Measurements from ENCODE around the gene BSN.

The BSN gene

GRCh38 chr3:49650637-49651036, 96.4 kb downstream of the BSN start:
- TF ChIP-seq POLR2A (IDR thresholded peaks at IDR 0.05; ENCODE audit: extremely low read depth, insufficient read length) = no peak
- TF ChIP-seq CTCF (IDR thresholded peaks at IDR 0.05; ENCODE audit: low read depth, low read length) = no peak
- TF ChIP-seq MAX (IDR thresholded peaks at IDR 0.05; ENCODE audit: low read depth, low read length) = no peak
- no peak for TF ChIP-seq MYC (IDR thresholded peaks at IDR 0.05; ENCODE audit: low read depth, low read length)
- DNase-seq (ENCODE audit: low read depth) = no peak
- no peak overlapping the region for H3K4me3 ChIP-seq (ENCODE audit: low read depth, low read length)

GRCh38 chr3:49652218-49652902, 98.1 kb downstream of the BSN start:
- no peak overlapping the region for H3K4me3 ChIP-seq (ENCODE audit: low read depth, low read length)
- no peak for TF ChIP-seq CTCF (IDR thresholded peaks at IDR 0.05; ENCODE audit: low read depth, low read length)
- TF ChIP-seq POLR2A (IDR thresholded peaks at IDR 0.05; ENCODE audit: extremely low read depth, insufficient read length) = no peak
- TF ChIP-seq MYC (IDR thresholded peaks at IDR 0.05; ENCODE audit: low read depth, low read length) = no peak
- TF ChIP-seq MAX (IDR thresholded peaks at IDR 0.05; ENCODE audit: low read depth, low read length) = no peak
- DNase-seq (ENCODE audit: low read depth) = no peak

GRCh38 chr3:49652903-49653415, 98.7 kb downstream of the BSN start:
- H3K4me3 ChIP-seq (ENCODE audit: low read depth, low read length) = no peak overlapping the region
- DNase-seq (ENCODE audit: low read depth) = no peak
- TF ChIP-seq CTCF (IDR thresholded peaks at IDR 0.05; ENCODE audit: low read depth, low read length) = no peak
- TF ChIP-seq MAX (IDR thresholded peaks at IDR 0.05; ENCODE audit: low read depth, low read length) = no peak
- TF ChIP-seq MYC (IDR thresholded peaks at IDR 0.05; ENCODE audit: low read depth, low read length) = no peak
- TF ChIP-seq POLR2A (IDR thresholded peaks at IDR 0.05; ENCODE audit: extremely low read depth, insufficient read length) = no peak

- H3K4me3 ChIP-seq (ENCODE audit: low read depth, low read length) = no peak overlapping the region
- DNase-seq (ENCODE audit: low read depth) = no peak
- TF ChIP-seq MYC (IDR thresholded peaks at IDR 0.05; ENCODE audit: low read depth, low read length) = no peak
- no peak for TF ChIP-seq CTCF (IDR thresholded peaks at IDR 0.05; ENCODE audit: low read depth, low read length)
- no peak for TF ChIP-seq MAX (IDR thresholded peaks at IDR 0.05; ENCODE audit: low read depth, low read length)
- no peak for TF ChIP-seq POLR2A (IDR thresholded peaks at IDR 0.05; ENCODE audit: extremely low read depth, insufficient read length)
Measured at GRCh38 chr3:49653621-49654020, 99.3 kb downstream of the BSN start.

GRCh38 chr3:49654176-49654825, 100.0 kb downstream of the BSN start:
- H3K4me3 ChIP-seq (ENCODE audit: low read depth, low read length) = no peak overlapping the region
- DNase-seq (ENCODE audit: low read depth) = no peak
- TF ChIP-seq POLR2A (IDR thresholded peaks at IDR 0.05; ENCODE audit: extremely low read depth, insufficient read length) (no peak), MAX (IDR thresholded peaks at IDR 0.05; ENCODE audit: low read depth, low read length) (no peak), MYC (IDR thresholded peaks at IDR 0.05; ENCODE audit: low read depth, low read length) (no peak), CTCF (IDR thresholded peaks at IDR 0.05; ENCODE audit: low read depth, low read length) (no peak)

All from NB4 (cell line).